B cell (primary cell): ENCODE results near the gene B4GALT1. TPM values are rescaled to one million over a fixed set of nuclear protein-coding genes. Genes with fewer than 3 reads are reported as not detected.

Source experiments
- ATAC-seq: fragments of 200-7000 bp; cut with Tn5 transposase; one replicate; pipeline ENCODE4 v1.10.0; 2021; ENCODE audit warnings: low read depth, mild to moderate bottlenecking, moderate number of reproducible peaks, moderate library complexity
- CTCF ChIA-PET: fragments of 350-600 bp; sonication (Branson Sonifier 250); formaldehyde crosslinking; loops from one replicate; lab custom pipeline; 2021; ENCODE audit warnings: antibody characterized with exemption, inconsistent platforms; lab: Charles Lee
- POLR2A ChIA-PET: fragments of 350-600 bp; sonication (Branson Sonifier 250); formaldehyde crosslinking; loops from one replicate; lab custom pipeline; 2021; ENCODE audit warnings: antibody characterized with exemption; lab: Charles Lee
- DNase-seq: peaks from one replicate; pipeline ENCODE4 v3.0.0; 2013
- H2AFZ ChIP-seq: 2 replicates; pipeline ENCODE4 v1.6.1; 2012; ENCODE audit warnings: mild to moderate bottlenecking, low read depth, low read length; ENCODE audit not compliant: insufficient read depth, poor library complexity, severe bottlenecking
- H3K27ac ChIP-seq, 2 donors: 1 replicate in 1 of 2; 2 replicates in 1 of 2; pipeline ENCODE4 v1.5.1; 2012 to 2013; ENCODE audit warnings: low read length in 2 of 2, mild to moderate bottlenecking in 2 of 2, moderate library complexity in 1 of 2
- H3K27me3 ChIP-seq, 4 experiments: fragments of 200-600 bp in 1 of 4; sonication (generic) in 1 of 4; replicated peaks in 1 of 4; 1 replicate in 2 of 4; 2 replicates in 2 of 4; pipeline versions ENCODE4 v1.6.1 to v1.7.0; 2013 to 2016; ENCODE audit warnings: low read length in 3 of 4, mild to moderate bottlenecking in 2 of 4, mixed read lengths in 1 of 4, moderate library complexity in 1 of 4; ENCODE audit not compliant: insufficient read depth in 4 of 4, control insufficient read depth in 3 of 4; ENCODE audit errors: control extremely low read depth in 1 of 4
- H3K36me3 ChIP-seq, 2 experiments: replicated peaks in 1 of 2; 1 replicate in 1 of 2; 2 replicates in 1 of 2; pipeline versions ENCODE4 v1.6.1 to v1.7.1; 2013; ENCODE audit warnings: low read length in 1 of 2; ENCODE audit not compliant: insufficient read depth in 2 of 2, control insufficient read depth in 1 of 2; ENCODE audit errors: control extremely low read depth in 1 of 2, extremely low read depth in 1 of 2
- H3K4me1 ChIP-seq, 2 donors: fragments of 200-600 bp in 1 of 2; sonication (generic) in 1 of 2; 1 replicate in 1 of 2; 2 replicates in 1 of 2; pipeline versions ENCODE4 v1.5.1 to v1.6.1; 2013 to 2017; ENCODE audit warnings: low read length in 2 of 2; ENCODE audit not compliant: control insufficient read depth in 2 of 2, insufficient read depth in 2 of 2
- H3K4me2 ChIP-seq: replicated peaks from 2 replicates; pipeline ENCODE3; 2012; ENCODE audit warnings: mild to moderate bottlenecking, low read depth, low read length; ENCODE audit not compliant: poor library complexity, severe bottlenecking
- H3K4me3 ChIP-seq, 5 experiments: fragments of 200-600 bp in 1 of 5; sonication (generic) in 1 of 5; 1 replicate in 3 of 5; 2 replicates in 2 of 5; pipeline versions ENCODE4 v1.5.1 to v1.7.0; 2011 to 2016; ENCODE audit warnings: low read length in 4 of 5, mild to moderate bottlenecking in 4 of 5, low read depth in 2 of 5, control low read depth in 1 of 5, moderate library complexity in 1 of 5; ENCODE audit not compliant: insufficient read depth in 1 of 5; ENCODE audit errors: control extremely low read depth in 1 of 5, extremely low read depth in 1 of 5
- H3K79me2 ChIP-seq: fragments of 200-600 bp; sonication (generic); one replicate; pipeline ENCODE4 v1.6.0; 2016; ENCODE audit warnings: low read length; ENCODE audit not compliant: control insufficient read depth, insufficient read depth
- H3K9ac ChIP-seq: fragments of 200-600 bp; sonication (generic); 2 replicates; pipeline ENCODE4 v1.6.1; 2017; ENCODE audit warnings: mild to moderate bottlenecking, low read length, moderate library complexity
- H3K9me3 ChIP-seq, 3 donors: one replicate each; pipeline versions ENCODE4 v1.6.1 to v1.7.1; 2013; ENCODE audit warnings: low read length in 2 of 3; ENCODE audit not compliant: control insufficient read depth in 2 of 3, insufficient read depth in 1 of 3; ENCODE audit errors: control extremely low read depth in 1 of 3
- H4K20me1 ChIP-seq: 2 replicates; pipeline ENCODE4 v1.6.0; 2012; ENCODE audit warnings: mild to moderate bottlenecking, low read length; ENCODE audit not compliant: insufficient read depth, control insufficient read depth, poor library complexity, severe bottlenecking
- H3K27ac Mint-ChIP-seq: one replicate; pipeline ENCODE4 v1.8.0; 2021; ENCODE audit warnings: mixed read lengths
- H3K27me3 Mint-ChIP-seq: one replicate; pipeline ENCODE4 v1.8.0; 2021; ENCODE audit warnings: mixed read lengths
- H3K4me1 Mint-ChIP-seq: one replicate; pipeline ENCODE4 v1.8.0; 2021; ENCODE audit warnings: mixed read lengths
- H3K4me3 Mint-ChIP-seq: one replicate; pipeline ENCODE4 v1.8.0; 2021; ENCODE audit warnings: mixed read lengths
- H3K9me3 Mint-ChIP-seq: one replicate; pipeline ENCODE4 v1.8.0; 2022; ENCODE audit warnings: mixed read lengths; ENCODE audit not compliant: insufficient read depth
- EZH2 ChIP-seq: IDR thresholded peaks from 2 replicates; pipeline ENCODE4 v1.6.1; 2012; ENCODE audit warnings: borderline replicate concordance, low read depth, mild to moderate bottlenecking, moderate library complexity, low read length; ENCODE audit not compliant: insufficient read depth, poor library complexity, severe bottlenecking
- WGBS: methylation state at CpG from one replicate; pipeline ENCODE4 v1.1.5; 2013; ENCODE audit warnings: missing lambda C conversion rate; ENCODE audit not compliant: insufficient coverage; 5-methylcytosine and 5-hydroxymethylcytosine counted together
- intact Hi-C: fragments of 100-400 bp; cut with micrococcal nuclease; formaldehyde crosslinking; loops from one replicate; pipeline ENCODE4 v1.10.0; 2022
- polyA plus RNA-seq: library from polyadenylated mRNA; depleted of rRNA; stranded (reverse); fragments of >200 nt; gene quantifications from 2 replicates; pipeline ENCODE4 v1.2.3, GENCODE V29; 2012
- total RNA-seq, 2 donors: library from RNA; stranded (reverse); fragments of 120-200 nt in 1 of 2; gene quantifications; 1 replicate in 1 of 2; 2 replicates in 1 of 2; pipeline versions ENCODE4 v1.2.3 to v1.2.4, GENCODE V29; 2013 to 2022
- TF ChIP-seq, protein P1 (sequence below): fragments of 200-600 bp; IDR thresholded peaks from one replicate; pipeline ENCODE4 v1.8.0; 2022; ENCODE audit warnings: antibody characterized with exemption, mild to moderate bottlenecking

The B4GALT1 gene
- total and polyA plus RNA-seq, 2 donors (not counting 1 experiment from before 2014, with no cell fraction given) = 49.2 to 201 TPM

GRCh38 chr9:33114746-33115145 is 52.4 kb downstream of the B4GALT1 start:
- H3K36me3 ChIP-seq = peaks cover 5 to 73% of the 10 kb centered on the region in 2 experiments
- H3K27me3 ChIP-seq = no peaks in the 10 kb centered on the region
- H3K4me2 ChIP-seq = no peak overlapping the region
- no peaks in the 10 kb centered on the region for H3K9me3 ChIP-seq
- ChIA-PET POLR2A (no interaction called here), CTCF (interaction anchor here (1.4 to 3.8 kb wide), 2 partner anchors 32 to 112 kb away, joined by 4 to 16 read pairs; no protein-coding TSS in a partner anchor)
- Mint-ChIP-seq H3K27me3 (no peaks in the 10 kb centered on the region), H3K4me3 (no peak overlapping the region), H3K27ac (peak overlapping the region; percentile 59), H3K4me1 (peaks cover 53% of the 10 kb centered on the region), H3K9me3 (no peaks in the 10 kb centered on the region)
- TF ChIP-seq, protein P1, sequence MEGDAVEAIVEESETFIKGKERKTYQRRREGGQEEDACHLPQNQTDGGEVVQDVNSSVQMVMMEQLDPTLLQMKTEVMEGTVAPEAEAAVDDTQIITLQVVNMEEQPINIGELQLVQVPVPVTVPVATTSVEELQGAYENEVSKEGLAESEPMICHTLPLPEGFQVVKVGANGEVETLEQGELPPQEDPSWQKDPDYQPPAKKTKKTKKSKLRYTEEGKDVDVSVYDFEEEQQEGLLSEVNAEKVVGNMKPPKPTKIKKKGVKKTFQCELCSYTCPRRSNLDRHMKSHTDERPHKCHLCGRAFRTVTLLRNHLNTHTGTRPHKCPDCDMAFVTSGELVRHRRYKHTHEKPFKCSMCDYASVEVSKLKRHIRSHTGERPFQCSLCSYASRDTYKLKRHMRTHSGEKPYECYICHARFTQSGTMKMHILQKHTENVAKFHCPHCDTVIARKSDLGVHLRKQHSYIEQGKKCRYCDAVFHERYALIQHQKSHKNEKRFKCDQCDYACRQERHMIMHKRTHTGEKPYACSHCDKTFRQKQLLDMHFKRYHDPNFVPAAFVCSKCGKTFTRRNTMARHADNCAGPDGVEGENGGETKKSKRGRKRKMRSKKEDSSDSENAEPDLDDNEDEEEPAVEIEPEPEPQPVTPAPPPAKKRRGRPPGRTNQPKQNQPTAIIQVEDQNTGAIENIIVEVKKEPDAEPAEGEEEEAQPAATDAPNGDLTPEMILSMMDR = no peak
- no peak for TF ChIP-seq EZH2
- H4K20me1 ChIP-seq = peaks cover 39% of the 10 kb centered on the region
- H3K79me2 ChIP-seq = peaks cover 67% of the 10 kb centered on the region
- ATAC-seq (no peak), DNase-seq (no peak)
- no peak overlapping the region for H2AFZ ChIP-seq
- no peak overlapping the region for H3K9ac ChIP-seq
- peak overlapping the region in 1 of 2 donors; percentile 13 for H3K27ac ChIP-seq
- H3K4me3 ChIP-seq = no peak overlapping the region
- intact Hi-C loops = no loop called here
- WGBS = 100% methylated on average over 3 of the region's 3 CpGs
- peaks cover 21 to 38% of the 10 kb centered on the region in 2 donors for H3K4me1 ChIP-seq

GRCh38 chr9:33113799-33114547 is 53.2 kb downstream of the B4GALT1 start:
- H3K9me3 ChIP-seq = no peaks in the 10 kb centered on the region
- CTCF ChIA-PET = interaction anchor here (1.4 kb wide), 1 partner anchor 32 kb away, joined by 4 read pairs; no protein-coding TSS in a partner anchor
- H3K27me3 Mint-ChIP-seq = no peaks in the 10 kb centered on the region
- H3K4me3 Mint-ChIP-seq = no peak overlapping the region
- peaks cover 21 to 38% of the 10 kb centered on the region in 2 donors for H3K4me1 ChIP-seq
- DNase-seq (no peak), ATAC-seq (no peak)
- TF ChIP-seq, protein P1 = no peak
- TF ChIP-seq EZH2 = no peak
- WGBS = 100% methylated on average over 7 of the region's 11 CpGs
- H3K9me3 Mint-ChIP-seq = no peaks in the 10 kb centered on the region
- H3K36me3 ChIP-seq = peaks cover 5 to 67% of the 10 kb centered on the region in 2 experiments
- H3K27ac ChIP-seq = no peak overlapping the region
- POLR2A ChIA-PET = no interaction called here
- no peak overlapping the region for H3K4me2 ChIP-seq
- no peaks in the 10 kb centered on the region for H3K27me3 ChIP-seq
- H3K9ac ChIP-seq = no peak overlapping the region
- peaks cover 57% of the 10 kb centered on the region for H3K4me1 Mint-ChIP-seq
- intact Hi-C loops = no loop called here
- peak overlapping the region; percentile 72 for H3K27ac Mint-ChIP-seq
- H3K79me2 ChIP-seq = peaks cover 60% of the 10 kb centered on the region
- peaks cover 39% of the 10 kb centered on the region for H4K20me1 ChIP-seq
- no peak overlapping the region for H2AFZ ChIP-seq
- no peak overlapping the region for H3K4me3 ChIP-seq
